Measurements from ENCODE around the gene L3MBTL4.
A peak's percentile ranks its signal among the peaks of the same experiment; 100 is the strongest.
"Not testable (repeated sequence)": the region's sequence is repeated elsewhere in the genome, so short reads cannot be mapped to it uniquely, and the experiment has no call there.

L3MBTL4 gene

DNA sequence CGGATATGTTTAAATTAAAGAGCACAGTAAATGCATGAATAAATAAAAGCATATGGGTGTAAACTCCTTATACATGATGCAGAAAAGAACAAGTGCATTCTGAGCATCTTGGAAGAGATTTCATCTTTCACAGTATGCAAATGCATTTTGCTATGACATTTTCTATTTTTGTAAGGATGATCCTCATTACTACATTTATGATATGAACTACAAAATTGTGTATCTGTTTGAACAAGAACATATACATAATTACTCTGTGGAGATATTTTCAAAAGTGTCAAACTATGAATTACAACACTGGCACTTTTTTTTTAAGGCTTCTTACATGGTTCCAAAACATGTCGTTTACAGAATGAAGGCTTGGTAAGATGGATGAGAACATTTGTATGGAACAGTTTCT, 335.3 kb downstream of the L3MBTL4 start:
- no peak for DNase-seq

DNA sequence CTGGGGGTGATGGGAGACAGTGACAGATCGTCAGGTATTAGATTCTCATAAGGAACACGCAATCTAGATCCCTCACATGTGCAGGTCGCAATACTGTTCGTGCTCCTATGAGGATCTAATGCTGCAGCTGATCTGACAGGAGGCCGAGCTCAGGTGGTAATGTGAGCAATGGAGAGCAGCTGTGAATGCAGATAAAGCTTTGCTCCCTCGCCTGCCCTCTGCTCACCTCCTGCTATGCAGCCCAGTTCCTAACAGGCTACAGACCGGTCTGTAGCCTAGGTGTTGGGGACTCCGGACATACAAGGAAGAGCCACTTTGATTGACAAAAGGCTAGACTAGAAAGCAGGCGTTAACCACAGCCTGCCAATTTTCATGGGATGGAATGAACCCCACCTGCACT, 335.8 kb downstream of the L3MBTL4 start:
- no peak for DNase-seq

GRCh38 chr18:6072423-6072822, 342.3 kb downstream of the L3MBTL4 start:
- DNase-seq, result not testable (repeated sequence)

DNA sequence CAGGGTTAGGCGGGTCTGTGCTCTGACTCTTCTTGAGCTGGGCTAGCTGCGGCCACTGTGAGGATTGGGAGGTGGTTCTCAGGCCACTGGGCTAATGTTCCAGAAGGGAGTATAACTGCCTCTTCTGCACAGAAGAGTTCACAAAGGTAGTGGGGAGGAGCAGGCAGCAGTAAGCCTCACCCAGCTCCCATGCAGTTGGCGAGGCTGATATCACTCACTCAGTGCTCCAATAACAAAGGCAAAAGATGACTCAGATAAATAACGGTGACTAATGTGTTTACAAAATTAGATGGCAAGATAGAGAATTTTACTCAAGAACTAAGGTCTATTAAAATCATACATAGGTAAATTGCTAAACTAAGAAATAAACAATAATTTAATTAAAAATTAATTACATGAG, 345.2 kb downstream of the L3MBTL4 start:
- DNase-seq, result no peak

- DNase-seq, result no peak
These were observed 345.6 kb downstream of the L3MBTL4 start for GRCh38 chr18:6069103-6069502.

DNA sequence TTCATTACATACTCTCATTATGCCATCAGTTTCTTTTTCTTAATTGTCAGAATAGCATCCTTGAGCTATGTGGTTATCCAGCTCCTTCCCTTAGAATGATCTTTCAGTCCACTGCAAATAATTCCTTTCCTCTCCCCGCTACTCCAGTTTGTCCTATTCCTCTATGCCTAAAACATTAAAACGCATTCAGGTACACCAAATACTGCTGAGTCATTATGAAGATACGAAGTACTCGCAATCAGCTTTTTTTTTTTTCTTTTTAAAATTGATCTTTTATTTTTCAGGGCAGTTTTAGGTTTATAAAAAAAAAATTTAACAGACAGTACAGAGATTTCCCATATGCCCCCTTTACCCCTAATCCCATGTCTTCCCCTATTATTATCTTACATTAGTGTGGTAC, 354.6 kb downstream of the L3MBTL4 start:
- no peak for DNase-seq

- no peak for DNase-seq
These were observed 355.2 kb downstream of the L3MBTL4 start for GRCh38 chr18:6059551-6059950.

DNA sequence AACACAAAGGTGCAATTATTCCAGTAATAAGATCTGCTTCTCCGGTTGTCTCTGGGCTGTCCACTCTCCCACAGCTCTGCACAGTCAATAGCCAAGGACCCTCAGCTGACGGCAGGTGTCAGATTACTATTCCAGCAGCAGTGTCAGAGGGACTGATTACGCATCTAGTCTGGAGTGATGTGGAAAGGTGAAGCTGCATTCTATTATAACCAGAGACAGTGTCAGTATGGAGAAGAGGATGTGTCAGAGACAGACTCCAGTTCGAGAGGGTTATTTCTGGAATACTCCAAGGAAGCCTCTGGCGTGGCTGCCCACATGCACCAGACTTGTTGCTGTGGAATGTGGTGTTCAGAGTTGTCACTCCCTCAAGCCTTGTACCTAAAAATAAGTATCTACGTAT, 355.8 kb downstream of the L3MBTL4 start:
- DNase-seq, result peak; percentile 60

DNA sequence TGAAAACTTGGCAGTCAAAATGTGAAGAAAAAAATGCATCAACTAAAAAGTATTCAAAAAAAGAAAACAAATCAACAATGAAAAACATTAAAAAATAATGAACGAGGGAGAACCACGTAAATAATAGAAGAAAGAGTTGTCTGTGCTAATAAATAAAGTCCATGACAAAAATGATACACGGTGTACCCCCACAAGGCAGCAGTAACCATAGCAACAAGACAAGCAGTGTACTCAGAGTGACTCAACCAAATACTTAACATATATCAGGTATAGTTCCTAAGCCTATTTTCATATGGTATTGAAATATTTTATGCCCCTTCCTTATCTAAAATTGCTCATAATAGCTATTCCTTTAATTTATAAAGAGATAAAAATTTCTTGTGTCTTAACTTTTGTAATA, 357.1 kb downstream of the L3MBTL4 start:
- no peak for DNase-seq

- DNase-seq, result no peak
These were observed 358.4 kb downstream of the L3MBTL4 start for GRCh38 chr18:6056171-6056910.

DNA sequence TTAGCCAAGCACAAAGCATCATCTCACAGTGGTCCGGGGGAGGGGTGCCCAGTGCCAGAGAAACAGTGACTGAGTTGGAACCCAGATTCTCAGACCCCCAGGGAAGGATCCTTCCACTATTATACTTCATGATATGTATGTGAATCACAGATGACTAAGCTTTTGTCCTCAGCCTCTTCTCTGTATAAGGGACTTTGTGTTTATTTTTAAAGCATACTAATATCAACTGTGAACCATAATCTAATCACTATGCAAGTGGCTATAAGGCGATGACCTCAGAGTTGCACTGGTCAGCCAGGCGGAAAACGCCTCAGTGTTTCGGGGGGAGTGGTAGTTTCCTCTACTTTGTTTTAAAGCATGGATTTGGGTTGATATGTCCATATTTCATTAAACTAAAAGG, 359.0 kb downstream of the L3MBTL4 start:
- DNase-seq, result no peak

DNA sequence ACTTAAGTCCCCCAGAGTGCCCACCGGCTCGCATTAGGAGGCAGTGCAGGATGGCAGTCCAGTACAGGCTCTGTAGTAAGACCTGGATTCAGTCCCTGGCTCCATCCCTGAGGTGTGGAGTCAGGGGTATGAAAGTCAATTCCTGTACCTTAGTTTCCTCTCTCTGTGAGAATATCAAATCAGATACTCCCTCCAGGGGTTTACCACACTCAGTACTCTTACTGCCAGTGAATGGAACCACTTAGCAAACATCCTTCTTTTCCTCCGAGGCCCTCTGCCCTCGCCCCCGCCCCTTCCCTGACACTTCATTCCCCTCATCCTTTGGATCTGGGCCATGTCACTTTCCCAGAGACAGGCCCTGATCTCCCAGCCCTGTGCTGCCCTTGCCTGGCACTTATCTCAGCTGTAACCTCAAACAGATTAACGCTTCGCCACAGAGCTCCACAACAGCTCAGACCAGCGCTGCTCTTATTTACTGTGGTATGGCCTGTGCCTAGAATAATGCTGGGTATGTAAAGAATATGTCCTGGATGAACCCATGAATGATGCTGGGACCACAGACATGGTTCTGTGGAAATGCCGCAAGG, 360.4 kb downstream of the L3MBTL4 start:
- peak; percentile 4 for DNase-seq

DNA sequence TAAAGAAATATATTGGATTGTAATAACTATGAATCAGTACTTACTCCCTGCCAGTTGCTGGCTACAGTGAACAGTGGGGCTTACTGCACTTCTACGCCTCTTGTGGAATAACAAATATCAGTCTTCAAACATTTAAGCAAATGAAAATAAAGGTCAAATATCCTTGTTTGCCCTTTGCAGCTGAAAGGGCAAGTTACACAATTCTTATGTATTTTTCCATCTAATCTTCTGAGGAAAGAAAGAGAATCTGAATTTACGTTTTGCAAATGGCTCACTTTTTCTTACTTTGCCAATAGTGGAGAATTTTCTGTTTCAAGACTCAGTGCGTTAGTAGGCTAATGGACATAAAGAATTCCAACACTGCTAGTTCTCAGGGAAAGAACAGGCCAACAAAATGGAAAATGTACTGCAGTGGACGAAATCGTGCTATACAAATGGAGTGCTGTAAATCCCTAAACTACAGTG, 362.2 kb downstream of the L3MBTL4 start:
- no peak for DNase-seq

DNA sequence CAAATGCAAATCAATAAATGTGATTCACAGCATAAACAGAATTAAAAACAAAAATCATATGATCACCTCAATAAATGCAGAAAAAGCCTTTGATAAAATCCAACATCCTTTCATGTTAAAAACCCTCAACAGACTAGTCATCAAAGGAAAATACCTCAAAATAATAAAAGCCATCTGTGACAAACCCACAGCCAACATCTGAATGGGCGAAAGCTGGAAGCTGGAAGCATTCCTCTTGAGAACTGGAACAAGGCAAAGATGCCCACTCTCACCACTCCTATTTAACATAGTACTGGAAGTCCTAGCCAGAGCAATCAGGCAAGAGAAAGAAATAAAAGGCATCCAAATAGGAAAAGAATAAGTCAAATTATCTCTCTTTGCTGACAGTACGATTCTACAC, 367.1 kb downstream of the L3MBTL4 start:
- not testable (repeated sequence) for DNase-seq

DNA sequence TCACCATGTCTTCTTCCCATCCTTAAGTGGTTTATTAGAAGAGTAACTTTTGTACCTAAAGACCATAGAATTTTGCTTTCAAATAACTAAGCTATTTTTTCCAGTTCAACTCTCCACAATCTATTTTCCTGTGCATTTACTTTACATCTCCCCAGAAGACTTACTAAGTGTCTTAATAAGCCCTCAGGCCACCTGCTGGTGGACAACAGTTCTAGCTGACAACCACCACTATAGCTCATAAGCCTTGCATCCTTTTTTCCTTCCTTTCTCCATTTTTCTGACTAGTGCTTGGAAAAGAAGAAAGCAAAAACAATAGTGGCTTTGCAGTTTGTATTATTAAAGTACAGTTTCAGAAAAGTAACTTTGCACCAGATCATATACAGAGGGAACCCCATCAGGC, 369.9 kb downstream of the L3MBTL4 start:
- DNase-seq, result no peak

DNA sequence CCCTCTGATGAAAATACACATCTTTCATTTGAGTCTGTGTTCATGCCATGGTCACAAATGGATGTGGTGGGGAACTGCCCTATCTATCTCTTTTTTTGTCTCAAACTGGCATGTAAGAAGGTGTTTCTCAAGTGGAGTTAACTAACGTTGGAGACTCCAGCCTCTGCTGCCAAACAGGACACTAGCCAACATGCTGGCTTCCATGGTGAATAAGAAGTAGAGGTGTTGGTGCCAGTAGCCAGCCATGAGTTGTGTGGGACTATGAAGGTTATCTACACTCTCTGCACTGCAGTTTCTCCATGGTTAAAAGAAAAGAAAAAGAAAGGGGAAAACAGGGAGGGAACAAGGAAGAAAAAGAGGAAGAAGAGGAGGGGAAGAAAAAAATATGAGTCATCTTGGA, 370.4 kb downstream of the L3MBTL4 start:
- no peak for DNase-seq

DNA sequence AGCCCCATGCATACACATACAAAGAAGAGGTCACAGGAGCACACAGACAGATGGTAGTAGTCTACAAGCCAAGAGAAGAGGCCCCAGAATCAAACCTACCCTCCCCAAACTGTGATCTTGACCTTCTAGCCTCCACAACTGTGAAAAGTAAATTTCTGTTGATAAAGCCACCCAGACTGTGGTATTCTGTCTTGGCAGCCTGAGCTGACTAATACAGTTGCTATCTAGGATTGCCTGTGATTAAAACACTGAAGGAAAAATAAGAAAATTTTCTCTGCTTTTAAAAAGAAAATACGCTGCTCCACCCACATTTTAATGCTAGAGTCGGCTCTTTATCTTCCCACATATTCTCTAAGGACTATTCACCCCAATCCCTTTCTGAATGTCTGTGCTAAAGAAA, 375.7 kb downstream of the L3MBTL4 start:
- no peak for DNase-seq

- no peak for DNase-seq
These were observed 383.3 kb downstream of the L3MBTL4 start for GRCh38 chr18:6031442-6031841.

- no peak for DNase-seq
These were observed 383.7 kb downstream of the L3MBTL4 start for GRCh38 chr18:6031002-6031401.

DNA sequence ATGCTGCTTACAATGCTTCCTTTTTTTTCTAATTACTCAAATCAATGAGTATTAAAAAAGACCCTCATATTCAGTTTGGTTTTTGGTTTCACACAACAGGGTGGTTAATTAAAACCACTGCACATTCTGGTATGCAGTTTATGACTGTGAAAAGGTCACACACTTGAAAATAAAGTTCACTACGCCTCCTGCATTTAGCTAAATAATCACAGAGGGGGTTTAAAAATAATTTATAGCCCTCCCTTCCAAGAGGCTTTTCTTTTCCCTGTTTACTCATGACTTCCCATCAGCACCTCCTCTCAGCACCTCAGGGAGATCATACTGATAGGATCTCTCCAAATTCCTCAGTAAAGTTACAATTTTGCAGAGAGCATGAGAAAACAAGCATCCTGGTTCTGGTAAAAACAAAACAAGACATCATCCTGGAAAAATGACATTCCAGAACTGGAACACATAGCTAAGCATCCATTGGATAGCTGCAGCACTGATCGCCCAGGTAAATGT, 389.9 kb downstream of the L3MBTL4 start:
- DNase-seq, result no peak

- no peak for DNase-seq
These were observed 391.2 kb downstream of the L3MBTL4 start for GRCh38 chr18:6023551-6023950.

- no peak for DNase-seq
These were observed 391.9 kb downstream of the L3MBTL4 start for GRCh38 chr18:6022845-6023244.

- no peak for DNase-seq
These were observed 392.7 kb downstream of the L3MBTL4 start for GRCh38 chr18:6022074-6022444.

- no peak for DNase-seq
These were observed 393.2 kb downstream of the L3MBTL4 start for GRCh38 chr18:6021306-6022073.
